GM18867 (cell line): ENCODE data around the gene IPO9.
"Not testable (repeated sequence)": the region's sequence is repeated elsewhere in the genome, so short reads cannot be mapped to it uniquely, and the experiment has no call there.

ENCODE experiments used
- ATAC-seq: cut with Tn5 transposase; IDR thresholded peaks from one replicate; pipeline ENCODE4 v1.9.1; 2021; ENCODE audit warnings: mild to moderate bottlenecking, moderate library complexity; ENCODE audit not compliant: unreplicated experiment

IPO9 gene

GRCh38 chr1:201845331-201846083, 16.6 kb downstream of the IPO9 start:
- ATAC-seq, result no peak

DNA sequence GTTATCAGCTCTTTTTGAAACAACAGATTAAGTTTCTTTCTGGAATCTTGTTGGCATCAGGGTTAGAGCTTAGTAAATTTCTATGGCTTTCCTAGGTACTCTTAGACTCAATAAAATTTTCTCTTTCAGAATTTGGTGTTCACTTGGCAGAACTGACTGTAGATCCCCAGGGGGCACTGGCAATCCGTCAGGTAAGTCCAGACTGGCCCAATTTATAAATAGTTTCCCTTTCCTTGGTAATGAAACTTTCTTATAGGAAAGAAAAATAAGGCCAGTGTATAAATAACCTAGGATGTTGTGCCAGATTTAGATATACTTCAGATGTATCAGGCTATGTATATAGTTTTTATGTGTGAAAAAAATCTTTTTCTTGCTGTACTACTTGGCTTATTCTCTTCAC, 18.2 kb downstream of the IPO9 start:
- no peak for ATAC-seq

DNA sequence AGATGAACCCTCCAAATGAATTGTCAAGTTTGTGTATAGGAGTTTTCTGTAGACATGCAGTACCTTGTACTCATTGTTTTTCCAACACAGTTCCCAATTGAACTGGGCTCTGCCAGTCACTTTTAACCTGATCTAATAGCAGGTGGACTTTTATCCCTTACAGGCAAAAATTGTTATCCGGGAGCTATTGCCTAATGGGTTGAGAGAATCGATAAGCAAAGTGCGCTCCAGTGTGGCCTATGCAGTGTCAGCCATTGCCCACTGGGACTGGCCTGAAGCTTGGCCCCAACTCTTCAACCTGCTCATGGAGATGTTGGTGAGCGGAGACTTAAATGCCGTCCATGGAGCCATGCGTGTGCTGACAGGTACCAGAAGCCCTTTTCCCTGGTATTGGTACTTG, 19.3 kb downstream of the IPO9 start:
- ATAC-seq, result no peak

GRCh38 chr1:201849372-201850052, 20.6 kb downstream of the IPO9 start:
- no peak for ATAC-seq

DNA sequence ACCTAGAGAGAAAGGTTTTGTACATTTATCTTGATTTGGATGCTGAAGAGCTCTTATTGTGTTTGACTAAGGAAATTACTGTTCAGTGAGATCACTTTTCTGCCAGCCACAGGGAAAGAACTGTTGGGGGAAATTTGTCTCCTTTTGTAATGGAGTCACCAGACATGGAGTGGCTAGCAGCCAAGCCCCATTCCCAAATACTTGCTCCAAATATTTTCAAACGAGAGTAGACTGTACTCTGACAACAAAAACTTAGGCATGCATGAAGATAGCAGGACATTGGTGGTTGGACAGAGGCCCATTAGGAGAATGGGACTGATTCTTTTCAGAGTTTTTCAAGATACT, 21.1 kb downstream of the IPO9 start:
- ATAC-seq, result no peak

DNA sequence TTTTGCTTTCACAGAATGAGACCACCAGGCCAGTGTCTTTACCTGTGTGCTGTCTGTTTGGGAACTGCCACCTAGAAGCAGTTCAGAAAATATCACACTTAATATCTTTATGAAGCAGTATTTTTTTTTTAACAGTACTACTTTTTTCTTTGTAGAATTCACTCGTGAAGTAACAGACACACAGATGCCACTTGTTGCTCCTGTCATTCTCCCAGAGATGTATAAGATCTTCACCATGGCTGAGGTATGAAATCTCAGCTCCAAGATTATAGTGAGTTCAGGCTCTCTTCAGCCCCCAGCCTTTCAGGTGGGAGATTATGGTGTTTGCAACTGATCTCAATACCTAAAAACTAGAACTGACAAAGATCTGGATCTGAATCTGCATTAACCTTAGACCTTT, 23.0 kb downstream of the IPO9 start:
- no peak for ATAC-seq

DNA sequence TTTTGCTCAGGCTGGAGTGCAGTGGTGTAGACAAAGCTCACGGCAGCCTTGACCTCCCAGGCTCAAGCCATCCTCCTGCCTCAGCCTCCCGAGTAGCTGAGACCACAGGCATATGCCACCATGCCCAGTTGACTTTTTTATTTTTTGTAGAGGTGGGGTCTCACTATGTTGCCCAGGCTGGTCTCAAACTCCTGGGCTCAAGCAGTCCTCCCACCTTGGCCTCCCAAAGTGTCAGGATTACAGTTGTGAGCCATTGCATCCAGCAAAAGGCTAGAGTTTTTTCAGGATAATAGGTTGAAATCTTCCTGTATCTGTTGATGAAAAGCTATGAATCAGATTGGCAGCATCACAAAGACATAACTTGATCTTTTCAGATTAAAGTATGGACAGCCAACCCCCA, 27.8 kb downstream of the IPO9 start:
- not testable (repeated sequence) for ATAC-seq

GRCh38 chr1:201859424-201859823, 30.5 kb downstream of the IPO9 start:
- ATAC-seq, result no peak

- ATAC-seq, result no peak
Observed at GRCh38 chr1:201861448-201861847, 32.5 kb downstream of the IPO9 start.

DNA sequence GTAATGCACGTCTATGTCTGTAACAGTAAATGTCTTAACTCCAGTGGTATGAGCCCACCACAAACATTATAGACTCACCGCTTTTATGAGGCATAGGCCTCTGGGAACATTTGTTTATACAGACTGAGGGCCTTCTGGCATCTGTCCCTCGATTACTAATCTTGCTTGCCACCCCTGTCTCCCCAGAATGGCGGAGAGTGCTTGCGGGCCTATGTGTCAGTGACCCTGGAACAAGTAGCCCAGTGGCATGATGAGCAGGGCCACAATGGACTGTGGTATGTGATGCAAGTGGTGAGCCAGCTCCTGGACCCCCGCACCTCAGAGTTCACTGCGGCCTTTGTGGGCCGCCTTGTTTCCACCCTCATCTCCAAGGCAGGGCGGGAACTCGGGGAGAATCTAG, 41.4 kb downstream of the IPO9 start:
- no peak for ATAC-seq

DNA sequence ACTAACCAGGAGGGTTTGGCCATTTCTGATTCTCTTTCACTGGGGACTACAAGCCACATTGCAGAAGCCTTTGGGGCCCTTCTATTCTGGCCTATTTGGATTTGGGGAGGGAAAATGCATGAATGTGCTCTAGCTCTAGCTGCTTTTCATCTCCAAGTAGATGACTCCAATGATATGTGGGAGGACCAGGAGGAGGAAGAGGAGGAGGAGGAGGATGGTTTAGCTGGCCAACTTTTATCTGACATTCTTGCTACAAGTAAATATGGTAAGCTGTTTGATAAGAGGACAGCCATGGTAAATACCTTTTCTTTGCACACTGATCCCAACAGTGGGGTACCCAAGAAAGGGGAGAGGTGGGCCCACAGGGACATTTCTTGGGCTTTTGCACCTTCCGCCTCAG, 45.7 kb downstream of the IPO9 start:
- no peak for ATAC-seq

GRCh38 chr1:201876148-201876818, 47.3 kb downstream of the IPO9 start:
- ATAC-seq, result no peak

DNA sequence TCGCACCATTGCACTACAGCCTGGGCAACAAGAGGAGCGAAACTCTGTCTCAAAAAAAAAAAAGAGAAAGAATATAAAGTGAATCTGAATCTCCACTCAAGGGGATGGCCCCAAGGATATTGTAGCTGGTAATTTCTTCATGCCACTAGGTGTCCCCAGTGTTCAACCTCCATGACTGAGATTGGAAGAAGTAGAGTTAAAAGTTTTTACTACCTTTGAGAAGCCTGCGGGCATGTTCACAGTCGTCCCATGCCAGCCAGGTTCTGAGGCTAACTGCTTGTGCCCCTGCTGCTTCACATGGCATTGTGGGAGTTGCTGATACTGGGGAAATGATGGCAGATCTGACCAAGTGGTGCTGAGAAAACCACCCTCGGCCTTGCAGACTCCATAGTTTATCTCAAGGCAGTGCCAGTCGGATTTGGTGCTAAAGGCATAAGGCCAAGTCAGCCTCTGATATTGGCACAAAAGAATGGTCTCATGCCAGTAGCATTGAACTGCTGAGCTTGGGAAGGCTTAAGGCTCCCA, 49.0 kb downstream of the IPO9 start:
- peak; percentile 41 for ATAC-seq

GRCh38 chr1:201880928-201881571, 52.1 kb downstream of the IPO9 start:
- no peak for ATAC-seq

DNA sequence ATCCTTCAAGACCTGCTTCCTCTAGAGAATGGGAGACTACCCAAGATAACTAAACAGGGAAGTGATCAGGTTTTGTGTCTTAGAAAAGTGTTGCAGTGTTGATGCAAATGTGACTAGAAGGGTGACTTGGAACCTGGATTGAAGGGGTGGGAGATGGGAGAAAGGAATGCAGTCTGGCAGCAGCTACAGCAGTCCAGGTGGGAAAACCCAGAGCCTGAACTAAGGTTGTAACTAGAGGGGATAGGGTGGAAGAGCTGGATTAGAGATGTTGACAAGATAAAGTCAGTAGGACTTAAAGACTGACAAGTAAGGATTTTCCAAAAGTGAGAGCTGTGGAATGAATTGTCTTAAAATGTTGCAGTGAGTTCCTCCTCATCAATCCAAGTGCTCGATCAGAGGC, 52.7 kb downstream of the IPO9 start:
- ATAC-seq, result no peak

DNA sequence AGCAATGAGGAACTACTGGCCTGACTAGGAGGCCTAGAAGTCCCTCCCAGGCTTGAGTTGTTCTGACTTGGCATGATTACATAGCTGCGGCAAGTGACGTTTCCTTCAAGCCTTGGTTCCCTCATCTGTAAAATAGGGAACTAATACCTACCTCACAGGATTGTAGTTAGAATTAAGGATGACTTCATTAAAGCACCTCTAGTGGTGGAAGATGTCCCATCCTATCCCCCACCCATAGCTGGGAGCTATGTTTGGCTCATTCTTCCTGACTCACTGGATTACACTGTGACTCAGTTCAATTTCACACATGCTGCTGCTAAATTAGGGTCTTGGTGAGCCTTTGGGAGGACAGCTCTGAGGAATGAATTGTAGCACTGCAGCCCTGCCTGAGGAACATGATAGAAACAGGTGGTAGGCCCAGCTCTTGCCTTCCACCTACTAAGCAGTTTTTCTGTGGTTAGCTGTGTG, 53.7 kb downstream of the IPO9 start:
- ATAC-seq, result no peak

- ATAC-seq, result no peak
Observed at GRCh38 chr1:201883266-201883665, 54.3 kb downstream of the IPO9 start.

DNA sequence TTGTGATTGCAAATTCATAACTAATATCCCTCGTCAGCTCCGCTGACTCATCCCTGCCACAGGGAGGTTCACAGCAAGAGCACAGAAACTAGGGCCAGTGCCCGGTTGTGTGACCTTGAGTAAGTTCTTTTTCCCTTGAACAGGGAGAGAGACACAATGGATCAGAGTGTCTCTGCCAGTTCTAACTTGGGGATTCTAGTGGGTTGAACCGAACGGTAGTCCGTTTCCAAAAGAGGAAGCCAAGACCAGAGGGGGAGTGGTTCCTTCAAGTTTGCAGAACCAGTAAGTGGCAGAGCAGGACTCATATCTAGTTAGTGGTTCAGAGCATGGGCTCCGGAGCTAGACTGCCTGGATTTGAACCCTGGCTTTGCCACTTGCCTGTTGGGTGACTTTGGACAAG, 54.8 kb downstream of the IPO9 start:
- no peak for ATAC-seq

- no peak for ATAC-seq
Observed at GRCh38 chr1:201884425-201884824, 55.5 kb downstream of the IPO9 start.

- ATAC-seq, result no peak
Observed at GRCh38 chr1:201885531-201886075, 56.6 kb downstream of the IPO9 start.
